HepG2 (cell line): ENCODE data around the gene ARL3. TPM values are rescaled to one million over a fixed set of nuclear protein-coding genes. Genes with fewer than 3 reads are reported as not detected.

ENCODE experiments used
- CREM ChIP-seq, 2 experiments: sonication (generic) in 1 of 2; formaldehyde crosslinking in 1 of 2; IDR thresholded peaks; 2 replicates each; pipeline versions ENCODE4 v1.4.0 to v1.6.1; 2016 to 2020; ENCODE audit warnings: antibody characterized with exemption in 1 of 2, mild to moderate bottlenecking in 1 of 2, missing genetic modification reagents in 1 of 2
- MAFK ChIP-seq, 2 experiments: IDR thresholded peaks in 1 of 2; conservative IDR thresholded peaks in 1 of 2; 2 replicates each; pipeline ENCODE4 v1.6.1; 2011; ENCODE audit warnings: improper control_type of control experiment in 2 of 2, low read length in 2 of 2
- MLLT10 ChIP-seq: sonication (generic); formaldehyde crosslinking; IDR thresholded peaks from 2 replicates; pipeline ENCODE4 v1.4.0; 2020; ENCODE audit warnings: missing genetic modification reagents
- RARA ChIP-seq: IDR thresholded peaks from 2 replicates; pipeline ENCODE4 v1.6.1; 2016; ENCODE audit warnings: missing genetic modification reagents, missing compliant biosample characterization
- SIN3B ChIP-seq: fragments of 150-350 bp; IDR thresholded peaks from 2 replicates; pipeline ENCODE4 v1.6.1; 2014; ENCODE audit warnings: low read length
- ZNF746 ChIP-seq: sonication (generic); formaldehyde crosslinking; IDR thresholded peaks from 2 replicates; pipeline ENCODE4 v1.8.0; 2022; ENCODE audit warnings: mild to moderate bottlenecking, missing genetic modification reagents
- ZNF839 ChIP-seq: sonication (generic); formaldehyde crosslinking; IDR thresholded peaks from 2 replicates; pipeline ENCODE4 v1.4.0; 2020; ENCODE audit warnings: missing genetic modification reagents, mild to moderate bottlenecking, borderline replicate concordance
- ZNF879 ChIP-seq: sonication (generic); formaldehyde crosslinking; IDR thresholded peaks from 2 replicates; pipeline ENCODE4 v1.8.1; 2023; ENCODE audit warnings: missing genetic modification reagents
- polyA plus RNA-seq, 8 experiments: library from polyadenylated mRNA; depleted of rRNA in 3 of 8; stranded (reverse) in 7 of 8; unstranded in 1 of 8; fragments of >200 nt; fragmentation: Illumina TruSeq in 4 of 8; extraction: Trizol in 4 of 8; gene quantifications; 2 replicates each; pipeline versions ENCODE4 v1.2.1 to v1.2.3, GENCODE V29; 2011 to 2016; ENCODE audit warnings: low read depth in 4 of 8, missing spikeins in 1 of 8, mixed read lengths in 1 of 8; ENCODE audit not compliant: insufficient read depth in 1 of 8
- total RNA-seq, 5 experiments: library from RNA; depleted of rRNA; stranded (reverse); fragments of >200 nt; fragmentation: Illumina TruSeq; extraction: Trizol; gene quantifications; 2 replicates each; pipeline ENCODE4 v1.2.3, GENCODE V29; 2016; ENCODE audit warnings: low read depth in 1 of 5
- TF ChIP-seq, protein P1 (sequence below): sonication (generic); formaldehyde crosslinking; IDR thresholded peaks from 2 replicates; pipeline ENCODE4 v1.8.1; 2022; ENCODE audit warnings: low read depth, mild to moderate bottlenecking, missing genetic modification reagents
- TF ChIP-seq, protein P2 (sequence below): sonication (generic); formaldehyde crosslinking; IDR thresholded peaks from 2 replicates; pipeline ENCODE4 v1.5.0; 2020; ENCODE audit warnings: mild to moderate bottlenecking, missing genetic modification reagents
- TF ChIP-seq, protein P3 (sequence below): sonication (generic); formaldehyde crosslinking; IDR thresholded peaks from 2 replicates; pipeline ENCODE4 v1.4.0; 2020; ENCODE audit warnings: missing genetic modification reagents, borderline replicate concordance
- TF ChIP-seq, protein P4 (sequence below): IDR thresholded peaks from 2 replicates; pipeline ENCODE4 v1.4.0; 2020; ENCODE audit warnings: mild to moderate bottlenecking, missing genetic modification reagents

Gene ARL3
- total and polyA plus RNA-seq, 2 of the 13 experiments (the other 11 are each of a cell fraction or from before 2014, with no cell fraction given) = 5.2 to 6.6 TPM

DNA sequence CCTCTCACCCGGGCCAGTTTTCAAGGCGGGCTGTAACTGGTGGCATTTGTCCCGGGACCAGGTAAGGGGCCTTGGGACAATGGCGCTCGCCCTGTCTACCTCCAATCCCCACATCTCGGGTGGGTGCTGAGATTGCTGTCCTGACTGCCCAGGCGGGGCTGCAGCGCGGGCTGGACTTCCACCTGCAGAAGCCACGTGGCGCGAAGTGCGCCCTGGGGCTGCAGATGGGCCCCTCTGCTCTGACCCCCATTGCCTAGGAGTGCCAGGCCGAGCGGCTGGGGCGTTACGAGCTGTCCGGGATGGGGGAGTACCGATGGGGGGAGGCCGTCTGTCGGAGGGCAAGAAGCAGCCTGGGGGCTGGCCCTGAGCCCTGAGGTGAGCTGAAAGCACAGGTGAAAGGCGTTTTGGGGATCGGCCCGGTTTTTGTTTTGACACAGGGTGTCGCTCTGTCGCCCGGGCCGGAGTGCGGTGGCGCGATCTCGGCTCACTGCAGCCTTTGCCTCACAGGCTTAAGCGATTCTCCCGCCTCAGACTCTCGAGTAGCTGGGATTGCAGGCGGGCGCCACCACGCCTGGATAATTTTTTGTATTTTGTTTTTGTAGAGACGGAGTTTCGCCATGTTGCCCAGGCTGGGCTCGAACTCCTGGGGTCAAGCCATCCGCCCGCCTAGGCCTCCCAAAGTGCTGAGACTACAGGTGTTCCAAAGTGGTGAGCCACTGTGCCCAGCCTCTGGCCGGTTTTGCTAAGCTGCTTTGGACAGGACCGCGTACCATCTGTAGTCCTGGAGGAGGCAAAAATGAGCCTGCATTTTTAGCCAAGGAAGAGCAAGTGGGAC lies 641 bp upstream of the ARL3 start, which contains the start of gene SFXN2 (continued):
- TF ChIP-seq, protein P1, sequence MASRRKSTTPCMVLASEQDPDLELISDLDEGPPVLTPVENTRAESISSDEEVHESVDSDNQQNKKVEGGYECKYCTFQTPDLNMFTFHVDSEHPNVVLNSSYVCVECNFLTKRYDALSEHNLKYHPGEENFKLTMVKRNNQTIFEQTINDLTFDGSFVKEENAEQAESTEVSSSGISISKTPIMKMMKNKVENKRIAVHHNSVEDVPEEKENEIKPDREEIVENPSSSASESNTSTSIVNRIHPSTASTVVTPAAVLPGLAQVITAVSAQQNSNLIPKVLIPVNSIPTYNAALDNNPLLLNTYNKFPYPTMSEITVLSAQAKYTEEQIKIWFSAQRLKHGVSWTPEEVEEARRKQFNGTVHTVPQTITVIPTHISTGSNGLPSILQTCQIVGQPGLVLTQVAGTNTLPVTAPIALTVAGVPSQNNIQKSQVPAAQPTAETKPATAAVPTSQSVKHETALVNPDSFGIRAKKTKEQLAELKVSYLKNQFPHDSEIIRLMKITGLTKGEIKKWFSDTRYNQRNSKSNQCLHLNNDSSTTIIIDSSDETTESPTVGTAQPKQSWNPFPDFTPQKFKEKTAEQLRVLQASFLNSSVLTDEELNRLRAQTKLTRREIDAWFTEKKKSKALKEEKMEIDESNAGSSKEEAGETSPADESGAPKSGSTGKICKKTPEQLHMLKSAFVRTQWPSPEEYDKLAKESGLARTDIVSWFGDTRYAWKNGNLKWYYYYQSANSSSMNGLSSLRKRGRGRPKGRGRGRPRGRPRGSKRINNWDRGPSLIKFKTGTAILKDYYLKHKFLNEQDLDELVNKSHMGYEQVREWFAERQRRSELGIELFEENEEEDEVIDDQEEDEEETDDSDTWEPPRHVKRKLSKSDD (CRISPR knock-in tag) = no peak
- TF ChIP-seq ZNF879 (CRISPR knock-in tag) = no peak
- TF ChIP-seq ZNF839 (CRISPR knock-in tag) = 0 out of 2 replicates have a peak, but pooled peaks have one; percentile 64
- TF ChIP-seq MAFK (conservative IDR thresholded peaks at IDR 0.05 in 1 of 2, IDR thresholded peaks at IDR 0.05 in 1 of 2; ENCODE audit: low read length in 2 of 2) = no peak
- TF ChIP-seq ZNF746 (CRISPR knock-in tag) = no peak
- TF ChIP-seq, protein P2, sequence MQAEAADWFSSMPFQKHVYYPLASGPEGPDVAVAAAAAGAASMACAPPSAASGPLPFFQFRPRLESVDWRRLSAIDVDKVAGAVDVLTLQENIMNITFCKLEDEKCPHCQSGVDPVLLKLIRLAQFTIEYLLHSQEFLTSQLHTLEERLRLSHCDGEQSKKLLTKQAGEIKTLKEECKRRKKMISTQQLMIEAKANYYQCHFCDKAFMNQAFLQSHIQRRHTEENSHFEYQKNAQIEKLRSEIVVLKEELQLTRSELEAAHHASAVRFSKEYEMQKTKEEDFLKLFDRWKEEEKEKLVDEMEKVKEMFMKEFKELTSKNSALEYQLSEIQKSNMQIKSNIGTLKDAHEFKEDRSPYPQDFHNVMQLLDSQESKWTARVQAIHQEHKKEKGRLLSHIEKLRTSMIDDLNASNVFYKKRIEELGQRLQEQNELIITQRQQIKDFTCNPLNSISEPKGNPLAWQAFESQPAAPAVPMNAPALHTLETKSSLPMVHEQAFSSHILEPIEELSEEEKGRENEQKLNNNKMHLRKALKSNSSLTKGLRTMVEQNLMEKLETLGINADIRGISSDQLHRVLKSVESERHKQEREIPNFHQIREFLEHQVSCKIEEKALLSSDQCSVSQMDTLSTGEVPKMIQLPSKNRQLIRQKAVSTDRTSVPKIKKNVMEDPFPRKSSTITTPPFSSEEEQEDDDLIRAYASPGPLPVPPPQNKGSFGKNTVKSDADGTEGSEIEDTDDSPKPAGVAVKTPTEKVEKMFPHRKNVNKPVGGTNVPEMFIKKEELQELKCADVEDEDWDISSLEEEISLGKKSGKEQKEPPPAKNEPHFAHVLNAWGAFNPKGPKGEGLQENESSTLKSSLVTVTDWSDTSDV (CRISPR knock-in tag) = no peak
- TF ChIP-seq SIN3B = no peak
- TF ChIP-seq MLLT10 (CRISPR knock-in tag) = no peak
- TF ChIP-seq RARA (CRISPR knock-in tag) = no peak
- TF ChIP-seq, protein P3, sequence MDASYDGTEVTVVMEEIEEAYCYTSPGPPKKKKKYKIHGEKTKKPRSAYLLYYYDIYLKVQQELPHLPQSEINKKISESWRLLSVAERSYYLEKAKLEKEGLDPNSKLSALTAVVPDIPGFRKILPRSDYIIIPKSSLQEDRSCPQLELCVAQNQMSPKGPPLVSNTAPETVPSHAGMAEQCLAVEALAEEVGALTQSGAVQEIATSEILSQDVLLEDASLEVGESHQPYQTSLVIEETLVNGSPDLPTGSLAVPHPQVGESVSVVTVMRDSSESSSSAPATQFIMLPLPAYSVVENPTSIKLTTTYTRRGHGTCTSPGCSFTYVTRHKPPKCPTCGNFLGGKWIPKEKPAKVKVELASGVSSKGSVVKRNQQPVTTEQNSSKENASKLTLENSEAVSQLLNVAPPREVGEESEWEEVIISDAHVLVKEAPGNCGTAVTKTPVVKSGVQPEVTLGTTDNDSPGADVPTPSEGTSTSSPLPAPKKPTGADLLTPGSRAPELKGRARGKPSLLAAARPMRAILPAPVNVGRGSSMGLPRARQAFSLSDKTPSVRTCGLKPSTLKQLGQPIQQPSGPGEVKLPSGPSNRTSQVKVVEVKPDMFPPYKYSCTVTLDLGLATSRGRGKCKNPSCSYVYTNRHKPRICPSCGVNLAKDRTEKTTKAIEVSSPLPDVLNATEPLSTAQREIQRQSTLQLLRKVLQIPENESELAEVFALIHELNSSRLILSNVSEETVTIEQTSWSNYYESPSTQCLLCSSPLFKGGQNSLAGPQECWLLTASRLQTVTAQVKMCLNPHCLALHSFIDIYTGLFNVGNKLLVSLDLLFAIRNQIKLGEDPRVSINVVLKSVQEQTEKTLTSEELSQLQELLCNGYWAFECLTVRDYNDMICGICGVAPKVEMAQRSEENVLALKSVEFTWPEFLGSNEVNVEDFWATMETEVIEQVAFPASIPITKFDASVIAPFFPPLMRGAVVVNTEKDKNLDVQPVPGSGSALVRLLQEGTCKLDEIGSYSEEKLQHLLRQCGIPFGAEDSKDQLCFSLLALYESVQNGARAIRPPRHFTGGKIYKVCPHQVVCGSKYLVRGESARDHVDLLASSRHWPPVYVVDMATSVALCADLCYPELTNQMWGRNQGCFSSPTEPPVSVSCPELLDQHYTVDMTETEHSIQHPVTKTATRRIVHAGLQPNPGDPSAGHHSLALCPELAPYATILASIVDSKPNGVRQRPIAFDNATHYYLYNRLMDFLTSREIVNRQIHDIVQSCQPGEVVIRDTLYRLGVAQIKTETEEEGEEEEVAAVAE (CRISPR knock-in tag) = peak; percentile 41; the same call in 1 of the 2 replicates
- peak; percentile 9; the same call in 1 of the 2 replicates for TF ChIP-seq CREM (IDR thresholded peaks at IDR 0.05)
- TF ChIP-seq CREM (CRISPR knock-in tag; IDR thresholded peaks at IDR 0.05) = no peak
- TF ChIP-seq, protein P4, sequence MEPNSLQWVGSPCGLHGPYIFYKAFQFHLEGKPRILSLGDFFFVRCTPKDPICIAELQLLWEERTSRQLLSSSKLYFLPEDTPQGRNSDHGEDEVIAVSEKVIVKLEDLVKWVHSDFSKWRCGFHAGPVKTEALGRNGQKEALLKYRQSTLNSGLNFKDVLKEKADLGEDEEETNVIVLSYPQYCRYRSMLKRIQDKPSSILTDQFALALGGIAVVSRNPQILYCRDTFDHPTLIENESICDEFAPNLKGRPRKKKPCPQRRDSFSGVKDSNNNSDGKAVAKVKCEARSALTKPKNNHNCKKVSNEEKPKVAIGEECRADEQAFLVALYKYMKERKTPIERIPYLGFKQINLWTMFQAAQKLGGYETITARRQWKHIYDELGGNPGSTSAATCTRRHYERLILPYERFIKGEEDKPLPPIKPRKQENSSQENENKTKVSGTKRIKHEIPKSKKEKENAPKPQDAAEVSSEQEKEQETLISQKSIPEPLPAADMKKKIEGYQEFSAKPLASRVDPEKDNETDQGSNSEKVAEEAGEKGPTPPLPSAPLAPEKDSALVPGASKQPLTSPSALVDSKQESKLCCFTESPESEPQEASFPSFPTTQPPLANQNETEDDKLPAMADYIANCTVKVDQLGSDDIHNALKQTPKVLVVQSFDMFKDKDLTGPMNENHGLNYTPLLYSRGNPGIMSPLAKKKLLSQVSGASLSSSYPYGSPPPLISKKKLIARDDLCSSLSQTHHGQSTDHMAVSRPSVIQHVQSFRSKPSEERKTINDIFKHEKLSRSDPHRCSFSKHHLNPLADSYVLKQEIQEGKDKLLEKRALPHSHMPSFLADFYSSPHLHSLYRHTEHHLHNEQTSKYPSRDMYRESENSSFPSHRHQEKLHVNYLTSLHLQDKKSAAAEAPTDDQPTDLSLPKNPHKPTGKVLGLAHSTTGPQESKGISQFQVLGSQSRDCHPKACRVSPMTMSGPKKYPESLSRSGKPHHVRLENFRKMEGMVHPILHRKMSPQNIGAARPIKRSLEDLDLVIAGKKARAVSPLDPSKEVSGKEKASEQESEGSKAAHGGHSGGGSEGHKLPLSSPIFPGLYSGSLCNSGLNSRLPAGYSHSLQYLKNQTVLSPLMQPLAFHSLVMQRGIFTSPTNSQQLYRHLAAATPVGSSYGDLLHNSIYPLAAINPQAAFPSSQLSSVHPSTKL = peak; percentile 21; the same call in 1 of the 2 replicates
